Keratinocyte (primary cell): Measurements from ENCODE around the gene ANXA7. TPM values are rescaled to one million over a fixed set of nuclear protein-coding genes. Genes with fewer than 3 reads are reported as not detected.

ENCODE experiments used
- DNase-seq: peaks from one replicate; pipeline ENCODE4 v3.0.0-alpha.2; 2011; ENCODE audit warnings: low read depth, missing footprints, low spot score
- FAIRE-seq: peaks from 2 replicates; lab custom pipeline; 2011; peaks lifted over from hg19 to GRCh38; lab: Jason Lieb, UNC
- H2AFZ ChIP-seq: 2 replicates; pipeline ENCODE4 v1.6.0; 2012; ENCODE audit warnings: low read length, control low read depth, inconsistent platforms; ENCODE audit not compliant: control insufficient read depth
- H3K27ac ChIP-seq: 2 replicates; pipeline ENCODE4 v1.5.1; 2011; ENCODE audit warnings: low read length; ENCODE audit not compliant: control insufficient read depth, insufficient read depth
- H3K27me3 ChIP-seq: 3 replicates; pipeline ENCODE4 v1.6.0; 2011; ENCODE audit warnings: low read length; ENCODE audit not compliant: control insufficient read depth, insufficient read depth; ENCODE audit errors: extremely low read depth
- H3K36me3 ChIP-seq, 2 experiments: 2 replicates in 1 of 2; 3 replicates in 1 of 2; pipeline ENCODE4 v1.5.1; 2011; ENCODE audit warnings: low read length in 2 of 2, mild to moderate bottlenecking in 1 of 2; ENCODE audit not compliant: control insufficient read depth in 2 of 2, insufficient read depth in 2 of 2; ENCODE audit errors: extremely low read depth in 1 of 2
- H3K4me1 ChIP-seq: 3 replicates; pipeline ENCODE4 v1.5.1; 2011; ENCODE audit warnings: low read length; ENCODE audit not compliant: control insufficient read depth, insufficient read depth; ENCODE audit errors: extremely low read depth
- H3K4me2 ChIP-seq: 3 replicates; pipeline ENCODE4 v1.6.0; 2011; ENCODE audit warnings: low read depth, low read length; ENCODE audit not compliant: control insufficient read depth, insufficient read depth; ENCODE audit errors: extremely low read depth
- H3K4me3 ChIP-seq, 3 experiments: fragments of 200-600 bp in 1 of 3; sonication (generic) in 1 of 3; 2 replicates in 2 of 3; 3 replicates in 1 of 3; pipeline ENCODE4 v1.5.1; 2011 to 2016; ENCODE audit warnings: low read length in 3 of 3, mild to moderate bottlenecking in 3 of 3, control low read depth in 2 of 3, inconsistent platforms in 1 of 3, low read depth in 1 of 3, mixed read lengths in 1 of 3, mixed run types in 1 of 3, moderate library complexity in 1 of 3; ENCODE audit not compliant: control insufficient read depth in 2 of 3, insufficient read depth in 2 of 3; ENCODE audit errors: extremely low read depth in 1 of 3
- H3K79me2 ChIP-seq: 2 replicates; pipeline ENCODE4 v1.6.0; 2012; ENCODE audit warnings: low read length; ENCODE audit not compliant: control insufficient read depth, insufficient read depth
- H3K9ac ChIP-seq: 3 replicates; pipeline ENCODE4 v1.6.0; 2011; ENCODE audit warnings: low read length; ENCODE audit not compliant: control insufficient read depth, insufficient read depth; ENCODE audit errors: extremely low read depth
- H3K9me1 ChIP-seq: 3 replicates; pipeline ENCODE4 v1.6.0; 2011; ENCODE audit warnings: low read length; ENCODE audit not compliant: control insufficient read depth, insufficient read depth; ENCODE audit errors: extremely low read depth
- H3K9me3 ChIP-seq: 2 replicates; pipeline ENCODE4 v1.5.1; 2012; ENCODE audit warnings: low read depth, low read length; ENCODE audit not compliant: control insufficient read depth
- H4K20me1 ChIP-seq: 3 replicates; pipeline ENCODE4 v1.6.0; 2011; ENCODE audit warnings: low read length; ENCODE audit not compliant: control insufficient read depth, insufficient read depth; ENCODE audit errors: extremely low read depth
- CTCF ChIP-seq, 3 experiments: IDR thresholded peaks in 1 of 3; conservative IDR thresholded peaks in 1 of 3; optimal IDR thresholded peaks in 1 of 3; 2 replicates in 2 of 3; 3 replicates in 1 of 3; pipeline versions ENCODE3 to v1.5.1; 2011; ENCODE audit warnings: low read length in 3 of 3, mild to moderate bottlenecking in 3 of 3, moderate library complexity in 2 of 3, control low read depth in 1 of 3, inconsistent platforms in 1 of 3; ENCODE audit not compliant: insufficient read depth in 2 of 3; ENCODE audit errors: extremely low read depth in 1 of 3
- EZH2 ChIP-seq: IDR thresholded peaks from one replicate; pipeline ENCODE4 v1.6.1; 2012; ENCODE audit warnings: inconsistent platforms, mild to moderate bottlenecking, low read length, moderate library complexity
- dilution Hi-C: fragments of 300-500 bp; cut with MboI; formaldehyde crosslinking; loops from one replicate; pipeline ENCODE4 v1.7.0; 2020; ENCODE audit warnings: low sequenced_read_pairs; ENCODE audit not compliant: extremely low pct_ligation_motif_present
- polyA plus RNA-seq, 5 experiments: library from polyadenylated mRNA; depleted of rRNA in 3 of 5; stranded (reverse) in 3 of 5; stranded (forward) in 1 of 5; unstranded in 1 of 5; fragments of >200 nt; gene quantifications; 1 replicate in 1 of 5; 2 replicates in 3 of 5; 3 replicates in 1 of 5; pipeline versions ENCODE4 v1.2.1 to v1.2.3, GENCODE V29; 2011 to 2012; ENCODE audit warnings: missing spikeins in 2 of 5, low read depth in 1 of 5, low replicate concordance in 1 of 5

The ANXA7 gene
- polyA plus RNA-seq, 1 donor (not counting 4 experiments of a cell fraction or from before 2014, with no cell fraction given), result 144 TPM

DNA sequence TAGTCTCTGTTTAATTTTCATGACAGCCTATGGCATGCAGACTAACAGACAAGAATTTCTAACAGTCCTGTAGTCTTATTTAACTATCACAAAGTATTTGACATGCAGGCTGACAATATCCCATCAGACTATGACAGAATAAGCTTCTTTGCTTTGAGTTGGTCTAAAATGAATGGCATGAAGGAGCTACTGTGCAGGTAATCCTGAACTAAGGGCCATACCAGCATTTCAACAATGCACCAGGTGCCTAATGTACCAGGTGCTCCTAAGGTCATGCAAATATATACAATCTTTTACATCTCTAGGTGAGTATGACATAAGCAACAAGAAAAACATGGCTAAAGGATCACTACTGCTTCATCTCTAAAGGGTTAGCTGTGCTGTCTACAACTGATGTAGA is 33.1 kb upstream of the ANXA7 start:
- Histone ChIP-seq H4K20me1 (no peaks in the 10 kb centered on the region), H3K36me3 (peaks cover 3 to 4% of the 10 kb centered on the region in 2 experiments), H3K4me3 (no peak overlapping the region), H3K27ac (no peak overlapping the region), H3K4me1 (no peaks in the 10 kb centered on the region), H3K27me3 (no peaks in the 10 kb centered on the region), H2AFZ (no peak overlapping the region), H3K9ac (no peak overlapping the region), H3K4me2 (no peak overlapping the region), H3K9me1 (no peaks in the 10 kb centered on the region), H3K79me2 (no peaks in the 10 kb centered on the region), H3K9me3 (no peaks in the 10 kb centered on the region)
- FAIRE-seq (no peak), DNase-seq (no peak)
- no peak for TF ChIP-seq CTCF (optimal IDR thresholded peaks at IDR 0.05 in 1 of 3, IDR thresholded peaks at IDR 0.05 in 1 of 3, conservative IDR thresholded peaks at IDR 0.05 in 1 of 3; ENCODE audit: extremely low read depth in 1 of 3, insufficient read depth in 2 of 3, low read length in 3 of 3)
- TF ChIP-seq EZH2, result no peak
- dilution Hi-C loops, result loop anchor here (5.0 kb wide), 1 partner anchor 45 kb away; no protein-coding TSS in a partner anchor

- FAIRE-seq (no peak), DNase-seq (no peak)
- H3K79me2 ChIP-seq, result no peaks in the 10 kb centered on the region
- no peaks in the 10 kb centered on the region for H3K27me3 ChIP-seq
- H2AFZ ChIP-seq, result no peak overlapping the region
- dilution Hi-C loops, result no loop called here
- H3K27ac ChIP-seq, result no peak overlapping the region
- no peaks in the 10 kb centered on the region for H3K9me3 ChIP-seq
- peaks cover 6% of the 10 kb centered on the region for H3K4me1 ChIP-seq
- peaks cover 3 to 4% of the 10 kb centered on the region in 2 experiments for H3K36me3 ChIP-seq
- H4K20me1 ChIP-seq, result no peaks in the 10 kb centered on the region
- no peak for TF ChIP-seq CTCF (optimal IDR thresholded peaks at IDR 0.05 in 1 of 3, IDR thresholded peaks at IDR 0.05 in 1 of 3, conservative IDR thresholded peaks at IDR 0.05 in 1 of 3; ENCODE audit: extremely low read depth in 1 of 3, insufficient read depth in 2 of 3, low read length in 3 of 3)
- TF ChIP-seq EZH2, result no peak
- H3K9me1 ChIP-seq, result no peaks in the 10 kb centered on the region
- no peak overlapping the region for H3K4me2 ChIP-seq
- H3K9ac ChIP-seq, result no peak overlapping the region
- H3K4me3 ChIP-seq, result no peak overlapping the region
These were observed 30.6 kb upstream of the ANXA7 start for GRCh38 chr10:73444457-73444856.
